GM12878 (cell line): ENCODE data around the gene LRRC52. TPM values are rescaled to one million over a fixed set of nuclear protein-coding genes. Genes with fewer than 3 reads are reported as not detected.

Experiments used
- ATAC-seq: fragments of 200-7000 bp; cut with Tn5 transposase; 3 replicates; pipeline ENCODE4 v1.9.1; 2020; ENCODE audit warnings: mild to moderate bottlenecking, moderate library complexity
- BruUV-seq: library from RNA; stranded (reverse); fragments of 400-500 nt; replicated peaks from 2 replicates; lab custom pipeline; 2021; lab: Mats Ljungman, UMichigan
- CTCF ChIA-PET: fragments of 300-600 bp; sonication (Branson Sonifier 250); formaldehyde crosslinking; extraction: SDS; loops from one replicate; lab custom pipeline; 2021; ENCODE audit warnings: inconsistent platforms; lab: Yijun Ruan, JAX
- POLR2A ChIA-PET: fragments of 350-600 bp; formaldehyde crosslinking; extraction: SDS; loops from one replicate; lab custom pipeline; 2021; ENCODE audit warnings: inconsistent platforms; lab: Charles Lee
- RAD21 ChIA-PET: fragments of 300-600 bp; sonication (Branson Sonifier 250); formaldehyde crosslinking; loops from one replicate; lab custom pipeline; 2023; ENCODE audit warnings: antibody characterized with exemption; ENCODE audit not compliant: unreplicated experiment; lab: Charles Lee
- SMC1A ChIA-PET: fragments of 300-600 bp; sonication (Branson Sonifier 250); formaldehyde crosslinking; loops from one replicate; lab custom pipeline; 2023; ENCODE audit not compliant: unreplicated experiment, uncharacterized antibody; lab: Charles Lee
- DNase-seq: peaks from one replicate; pipeline ENCODE4 v3.0.0-alpha.2; 2011; ENCODE audit warnings: low read depth, low spot score
- FAIRE-seq: peaks from 3 replicates; lab custom pipeline; 2011; peaks lifted over from hg19 to GRCh38; lab: Jason Lieb, UNC
- H2AFZ ChIP-seq: 2 replicates; pipeline ENCODE4 v1.6.0; 2011; ENCODE audit warnings: low read depth, low read length, control low read depth; ENCODE audit not compliant: control insufficient read depth
- H3K27ac ChIP-seq: 2 replicates; pipeline ENCODE4 v1.5.1; 2011; ENCODE audit warnings: control low read depth; ENCODE audit not compliant: control insufficient read depth, insufficient read depth
- H3K27me3 ChIP-seq, 2 experiments: replicated peaks in 1 of 2; 2 replicates each; pipeline versions ENCODE4 v1.6.0 to v1.6.1; 2011; ENCODE audit warnings: low read length in 1 of 2; ENCODE audit not compliant: control insufficient read depth in 2 of 2, insufficient read depth in 2 of 2
- H3K36me3 ChIP-seq, 2 experiments: 2 replicates each; pipeline ENCODE4 v1.5.1; 2011; ENCODE audit warnings: low read length in 1 of 2; ENCODE audit not compliant: control insufficient read depth in 2 of 2, insufficient read depth in 2 of 2
- H3K4me1 ChIP-seq: 2 replicates; pipeline ENCODE4 v1.6.1; 2011; ENCODE audit warnings: mild to moderate bottlenecking, low read length, moderate library complexity, mixed read lengths; ENCODE audit not compliant: control insufficient read depth, insufficient read depth
- H3K4me2 ChIP-seq: 2 replicates; pipeline ENCODE4 v1.6.0; 2011; ENCODE audit warnings: control low read depth; ENCODE audit not compliant: control insufficient read depth, insufficient read depth
- H3K4me3 ChIP-seq: fragments of 200-600 bp; sonication (generic); 2 replicates; pipeline ENCODE4 v1.5.1; 2016
- H3K79me2 ChIP-seq: 2 replicates; pipeline ENCODE4 v1.6.0; 2011; ENCODE audit warnings: low read length; ENCODE audit not compliant: control insufficient read depth, insufficient read depth
- H3K9ac ChIP-seq: 2 replicates; pipeline ENCODE4 v1.8.0; 2011; ENCODE audit warnings: low read length, control low read depth, mixed read lengths; ENCODE audit not compliant: control insufficient read depth, insufficient read depth
- H3K9me3 ChIP-seq: replicated peaks from 3 replicates; pipeline ENCODE4 v1.5.1; 2011; ENCODE audit warnings: mild to moderate bottlenecking, low read length; ENCODE audit not compliant: control insufficient read depth, insufficient read depth
- H4K20me1 ChIP-seq: 2 replicates; pipeline ENCODE4 v1.6.0; 2011; ENCODE audit not compliant: control insufficient read depth, insufficient read depth
- BCL11A ChIP-seq: IDR thresholded peaks from 2 replicates; pipeline ENCODE4 v1.6.1; 2011; ENCODE audit warnings: low read depth, low read length
- EZH2 ChIP-seq: IDR thresholded peaks from 2 replicates; pipeline ENCODE4 v1.6.1; 2012; ENCODE audit warnings: low read depth, mild to moderate bottlenecking, control low read depth, inconsistent platforms, low read length, borderline replicate concordance; ENCODE audit not compliant: control insufficient read depth
- LARP7 ChIP-seq: fragments of 450-650 bp; IDR thresholded peaks from 2 replicates; pipeline ENCODE4 v1.6.1; 2017; ENCODE audit warnings: mild to moderate bottlenecking
- SP1 ChIP-seq: IDR thresholded peaks from one replicate; pipeline ENCODE4 v1.6.1; 2011; ENCODE audit warnings: low read depth, low read length
- SPI1 ChIP-seq: IDR thresholded peaks from 2 replicates; pipeline ENCODE4 v1.6.1; 2011; ENCODE audit warnings: low read depth, mild to moderate bottlenecking, low read length, moderate library complexity, borderline replicate concordance; ENCODE audit not compliant: insufficient read depth
- SUPT20H ChIP-seq: IDR thresholded peaks from 2 replicates; pipeline ENCODE4 v1.6.1; 2011; ENCODE audit warnings: low read depth, mild to moderate bottlenecking, low read length, moderate library complexity, borderline replicate concordance; ENCODE audit not compliant: control insufficient read depth
- TAF1 ChIP-seq: IDR thresholded peaks from 2 replicates; pipeline ENCODE4 v1.6.1; 2011; ENCODE audit warnings: mild to moderate bottlenecking, low read depth, low read length, borderline replicate concordance
- TARDBP ChIP-seq: IDR thresholded peaks from 2 replicates; pipeline ENCODE4 v1.6.1; 2016; ENCODE audit warnings: borderline replicate concordance
- USF2 ChIP-seq: IDR thresholded peaks from 2 replicates; pipeline ENCODE4 v1.6.1; 2011; ENCODE audit warnings: low read depth, low read length, improper control_type of control experiment, borderline replicate concordance
- WGBS: methylation state at CpG from one replicate; pipeline ENCODE4 v1.1.6; 2016; ENCODE audit warnings: low lambda C conversion rate; ENCODE audit not compliant: insufficient replicate concordance, insufficient coverage; ENCODE audit errors: missing lambda C conversion rate; 5-methylcytosine and 5-hydroxymethylcytosine counted together
- in situ Hi-C: fragments of 300-500 bp; cut with MboI; formaldehyde crosslinking; loops from 9 replicates; pipeline ENCODE4 v1.14.3; 2018; ENCODE audit warnings: mixed read lengths
- intact Hi-C: fragments of 100-400 bp; cut with micrococcal nuclease; formaldehyde crosslinking; loops from one replicate; pipeline ENCODE4 v1.14.2; 2022; ENCODE audit not compliant: unreplicated experiment
- polyA plus RNA-seq, 11 experiments: library from polyadenylated mRNA; depleted of rRNA in 4 of 11; unstranded in 6 of 11; stranded (reverse) in 5 of 11; fragments of >200 nt; fragmentation: Nextera tagmentation in 4 of 11; fragmentation: Illumina TruSeq in 1 of 11; extraction: Ambion mirVana in 4 of 11; extraction: Trizol in 1 of 11; gene quantifications; 1 replicate in 1 of 11; 2 replicates in 10 of 11; pipeline versions ENCODE4 v1.2.1 to v1.2.3, GENCODE V29; 2011 to 2016; ENCODE audit warnings: inconsistent platforms in 2 of 11, missing spikeins in 2 of 11, low read depth in 1 of 11
- total RNA-seq, 4 experiments: library from RNA; depleted of rRNA in 3 of 4; stranded (reverse); fragments of >200 nt in 3 of 4; fragmentation: Illumina TruSeq in 1 of 4; extraction: Trizol in 1 of 4; gene quantifications; 2 replicates each; pipeline versions ENCODE4 v1.2.1 to v1.2.3, GENCODE V29; 2013 to 2021
- TF ChIP-seq, protein P1 (sequence below): fragments of 450-650 bp; IDR thresholded peaks from 2 replicates; pipeline ENCODE4 v1.6.1; 2016; ENCODE audit warnings: mild to moderate bottlenecking
- TF ChIP-seq, protein P2 (sequence below): fragments of 450-650 bp; formaldehyde crosslinking; IDR thresholded peaks from 2 replicates; pipeline ENCODE4 v1.5.0; 2022; ENCODE audit warnings: mild to moderate bottlenecking, missing genetic modification characterization

Gene LRRC52
- total and polyA plus RNA-seq, 10 of the 15 experiments (the other 5 are each of a cell fraction or from before 2014, with no cell fraction given): not detected

- in situ Hi-C loops: no loop called here
- peak; percentile 98 for ATAC-seq
- peaks cover 14% of the 10 kb centered on the region for H3K4me1 ChIP-seq
- ChIA-PET RAD21 (interaction anchor here (0.7 to 4.9 kb wide), 8 partner anchors 32 to 317 kb away, joined by 3 to 24 read pairs (median 3); partner anchors contain the start of genes ALDH9A1, TMCO1 and UCK2), CTCF (interaction anchor here (0.9 to 14.1 kb wide), 15 partner anchors 12 to 881 kb away, joined by 3 to 176 read pairs (median 4); partner anchors contain the start of genes ALDH9A1 and MGST3), SMC1A (interaction anchor here (0.6 to 10.2 kb wide), 17 partner anchors 9 to 326 kb away, joined by 3 to 109 read pairs (median 4); partner anchors contain the start of genes ALDH9A1 and TMCO1), POLR2A (interaction anchor here (0.9 to 1.2 kb wide), 4 partner anchors 33 to 277 kb away, joined by 3 to 9 read pairs (median 4); partner anchors contain the start of gene MGST3)
- peak; percentile 52 for FAIRE-seq
- intact Hi-C loops: loop anchor here (1.0 to 10.0 kb wide), 3 partner anchors 33 to 567 kb away; partner anchors contain the start of genes FAM78B, MGST3 and TMCO1
- H3K4me3 ChIP-seq: peak overlapping the region; percentile 70
- no peaks in the 10 kb centered on the region for H3K9me3 ChIP-seq
- H3K27ac ChIP-seq: peak overlapping the region; percentile 71
- no peaks in the 10 kb centered on the region for H4K20me1 ChIP-seq
- peak overlapping the region; percentile 87 for H2AFZ ChIP-seq
- under 1% methylated on average over 38 of the region's 38 CpGs for WGBS
- no peaks in the 10 kb centered on the region for H3K79me2 ChIP-seq
- H3K4me2 ChIP-seq: peak overlapping the region; percentile 96
- TSS peak; percentile 89 for BruUV-seq
- no peaks in the 10 kb centered on the region for H3K36me3 ChIP-seq
- DNase-seq: peak; percentile 90
- peaks cover 0 to 8% of the 10 kb centered on the region in 2 experiments; a peak in 1 of 4 replicates for H3K27me3 ChIP-seq
- peak overlapping the region; percentile 79 for H3K9ac ChIP-seq
- TF ChIP-seq, protein P1, sequence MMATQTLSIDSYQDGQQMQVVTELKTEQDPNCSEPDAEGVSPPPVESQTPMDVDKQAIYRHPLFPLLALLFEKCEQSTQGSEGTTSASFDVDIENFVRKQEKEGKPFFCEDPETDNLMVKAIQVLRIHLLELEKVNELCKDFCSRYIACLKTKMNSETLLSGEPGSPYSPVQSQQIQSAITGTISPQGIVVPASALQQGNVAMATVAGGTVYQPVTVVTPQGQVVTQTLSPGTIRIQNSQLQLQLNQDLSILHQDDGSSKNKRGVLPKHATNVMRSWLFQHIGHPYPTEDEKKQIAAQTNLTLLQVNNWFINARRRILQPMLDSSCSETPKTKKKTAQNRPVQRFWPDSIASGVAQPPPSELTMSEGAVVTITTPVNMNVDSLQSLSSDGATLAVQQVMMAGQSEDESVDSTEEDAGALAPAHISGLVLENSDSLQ: peak; percentile 68
- TF ChIP-seq USF2 (no peak), SUPT20H (no peak), TARDBP (no peak), TAF1 (no peak), EZH2 (no peak), SPI1 (peak; percentile 72; the same call in 1 of the 2 replicates), BCL11A (no peak), SP1 (peak; percentile 95), LARP7 (0 out of 2 replicates have a peak, but pooled peaks have one; percentile 28)
- TF ChIP-seq, protein P2, sequence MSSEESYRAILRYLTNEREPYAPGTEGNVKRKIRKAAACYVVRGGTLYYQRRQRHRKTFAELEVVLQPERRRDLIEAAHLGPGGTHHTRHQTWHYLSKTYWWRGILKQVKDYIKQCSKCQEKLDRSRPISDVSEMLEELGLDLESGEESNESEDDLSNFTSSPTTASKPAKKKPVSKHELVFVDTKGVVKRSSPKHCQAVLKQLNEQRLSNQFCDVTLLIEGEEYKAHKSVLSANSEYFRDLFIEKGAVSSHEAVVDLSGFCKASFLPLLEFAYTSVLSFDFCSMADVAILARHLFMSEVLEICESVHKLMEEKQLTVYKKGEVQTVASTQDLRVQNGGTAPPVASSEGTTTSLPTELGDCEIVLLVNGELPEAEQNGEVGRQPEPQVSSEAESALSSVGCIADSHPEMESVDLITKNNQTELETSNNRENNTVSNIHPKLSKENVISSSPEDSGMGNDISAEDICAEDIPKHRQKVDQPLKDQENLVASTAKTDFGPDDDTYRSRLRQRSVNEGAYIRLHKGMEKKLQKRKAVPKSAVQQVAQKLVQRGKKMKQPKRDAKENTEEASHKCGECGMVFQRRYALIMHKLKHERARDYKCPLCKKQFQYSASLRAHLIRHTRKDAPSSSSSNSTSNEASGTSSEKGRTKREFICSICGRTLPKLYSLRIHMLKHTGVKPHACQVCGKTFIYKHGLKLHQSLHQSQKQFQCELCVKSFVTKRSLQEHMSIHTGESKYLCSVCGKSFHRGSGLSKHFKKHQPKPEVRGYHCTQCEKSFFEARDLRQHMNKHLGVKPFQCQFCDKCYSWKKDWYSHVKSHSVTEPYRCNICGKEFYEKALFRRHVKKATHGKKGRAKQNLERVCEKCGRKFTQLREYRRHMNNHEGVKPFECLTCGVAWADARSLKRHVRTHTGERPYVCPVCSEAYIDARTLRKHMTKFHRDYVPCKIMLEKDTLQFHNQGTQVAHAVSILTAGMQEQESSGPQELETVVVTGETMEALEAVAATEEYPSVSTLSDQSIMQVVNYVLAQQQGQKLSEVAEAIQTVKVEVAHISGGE (CRISPR knock-in tag): no peak
Measured at GRCh38 chr1:165597883-165598675, 54.3 kb downstream of the LRRC52 start.
